Type B pancreatic cell (in vitro differentiated cells): Measurements from ENCODE around the gene KPNA5. TPM values are rescaled to one million over a fixed set of nuclear protein-coding genes. Genes with fewer than 3 reads are reported as not detected.
"Not testable (repeated sequence)": the region's sequence is repeated elsewhere in the genome, so short reads cannot be mapped to it uniquely, and the experiment has no call there.

Source experiments
- DNase-seq: peaks from one replicate; pipeline ENCODE4 v3.0.0; 2021; ENCODE audit warnings: mixed read lengths; ENCODE audit not compliant: unreplicated experiment; ENCODE audit errors: extremely low spot score
- H3K27ac Mint-ChIP-seq: 2 replicates; pipeline ENCODE4 v1.8.0; 2021; ENCODE audit warnings: mild to moderate bottlenecking, mixed read lengths
- H3K27me3 Mint-ChIP-seq: 2 replicates; pipeline ENCODE4 v1.8.0; 2021; ENCODE audit warnings: mixed read lengths
- H3K36me3 Mint-ChIP-seq: 2 replicates; pipeline ENCODE4 v1.8.0; 2021; ENCODE audit warnings: mixed read lengths
- H3K4me1 Mint-ChIP-seq: one replicate; pipeline ENCODE4 v1.8.0; 2021; ENCODE audit warnings: mixed read lengths; ENCODE audit not compliant: unreplicated experiment
- H3K4me3 Mint-ChIP-seq: 2 replicates; pipeline ENCODE4 v1.8.0; 2021; ENCODE audit warnings: mild to moderate bottlenecking, mixed read lengths
- H3K9me3 Mint-ChIP-seq: 2 replicates; pipeline ENCODE4 v1.8.0; 2021; ENCODE audit warnings: mixed read lengths
- total RNA-seq: library from RNA; stranded (reverse); gene quantifications from 2 replicates; pipeline ENCODE4 v1.2.1, GENCODE V29; 2021; ENCODE audit warnings: low replicate concordance
- TF ChIP-seq, protein P1 (sequence below): fragments of 200-600 bp; sonication (generic); conservative IDR thresholded peaks from 2 replicates; pipeline ENCODE4 v1.5.0; 2021; ENCODE audit warnings: antibody characterized with exemption, mild to moderate bottlenecking

KPNA5 gene
- total RNA-seq, 1 donor from 2014 or later = 12.6 TPM

DNA sequence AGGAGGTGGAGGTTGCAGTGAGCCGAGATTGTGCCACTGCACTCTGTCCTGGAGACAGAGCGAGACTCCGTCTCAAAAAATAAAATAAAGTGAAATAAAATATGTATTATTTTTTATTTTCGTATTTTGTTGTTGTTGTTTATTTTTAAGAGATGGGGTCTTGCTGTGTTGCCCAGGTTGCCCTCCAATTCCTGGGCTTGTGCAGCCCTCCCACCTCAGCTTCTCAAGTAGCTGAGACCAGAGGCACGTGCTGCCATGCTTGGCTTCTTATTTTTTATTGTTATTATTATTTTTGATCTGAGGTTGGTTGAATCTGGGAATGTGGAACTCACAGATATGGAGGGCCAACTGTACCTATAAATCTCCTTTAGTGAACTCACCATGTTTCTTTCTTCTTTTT lies 10.1 kb downstream of the KPNA5 start:
- Mint-ChIP-seq H3K36me3 (peaks cover 22% of the 10 kb centered on the region), H3K27me3 (no peaks in the 10 kb centered on the region), H3K9me3 (no peaks in the 10 kb centered on the region), H3K27ac (no peak overlapping the region), H3K4me1 (peaks cover 32% of the 10 kb centered on the region), H3K4me3 (no peak overlapping the region)
- TF ChIP-seq, protein P1, sequence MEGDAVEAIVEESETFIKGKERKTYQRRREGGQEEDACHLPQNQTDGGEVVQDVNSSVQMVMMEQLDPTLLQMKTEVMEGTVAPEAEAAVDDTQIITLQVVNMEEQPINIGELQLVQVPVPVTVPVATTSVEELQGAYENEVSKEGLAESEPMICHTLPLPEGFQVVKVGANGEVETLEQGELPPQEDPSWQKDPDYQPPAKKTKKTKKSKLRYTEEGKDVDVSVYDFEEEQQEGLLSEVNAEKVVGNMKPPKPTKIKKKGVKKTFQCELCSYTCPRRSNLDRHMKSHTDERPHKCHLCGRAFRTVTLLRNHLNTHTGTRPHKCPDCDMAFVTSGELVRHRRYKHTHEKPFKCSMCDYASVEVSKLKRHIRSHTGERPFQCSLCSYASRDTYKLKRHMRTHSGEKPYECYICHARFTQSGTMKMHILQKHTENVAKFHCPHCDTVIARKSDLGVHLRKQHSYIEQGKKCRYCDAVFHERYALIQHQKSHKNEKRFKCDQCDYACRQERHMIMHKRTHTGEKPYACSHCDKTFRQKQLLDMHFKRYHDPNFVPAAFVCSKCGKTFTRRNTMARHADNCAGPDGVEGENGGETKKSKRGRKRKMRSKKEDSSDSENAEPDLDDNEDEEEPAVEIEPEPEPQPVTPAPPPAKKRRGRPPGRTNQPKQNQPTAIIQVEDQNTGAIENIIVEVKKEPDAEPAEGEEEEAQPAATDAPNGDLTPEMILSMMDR = no peak
- DNase-seq = no peak

DNA sequence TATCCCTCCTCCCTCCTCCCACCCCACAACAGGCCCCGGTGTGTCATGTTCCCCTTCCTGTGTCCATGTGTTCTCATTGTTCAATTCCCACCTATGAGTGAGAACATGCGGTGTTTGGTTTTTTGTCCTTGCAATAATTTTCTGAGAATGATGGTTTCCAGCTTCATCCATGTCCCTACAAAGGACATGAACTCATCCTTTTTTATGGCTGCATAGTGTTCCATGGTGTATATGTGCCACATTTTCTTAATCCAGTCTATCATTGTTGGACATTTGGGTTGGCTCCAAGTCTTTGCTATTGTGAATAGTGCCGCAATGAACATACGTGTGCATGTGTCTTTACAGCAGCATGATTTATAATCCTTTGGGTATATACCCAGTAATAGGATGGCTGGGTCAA lies 11.9 kb downstream of the KPNA5 start:
- not testable (repeated sequence) for H3K9me3 Mint-ChIP-seq, DNase-seq, H3K27me3 Mint-ChIP-seq, H3K4me3 Mint-ChIP-seq, H3K27ac Mint-ChIP-seq
- H3K36me3 Mint-ChIP-seq = peaks cover 20% of the 10 kb centered on the region
- peaks cover 15% of the 10 kb centered on the region for H3K4me1 Mint-ChIP-seq

DNA sequence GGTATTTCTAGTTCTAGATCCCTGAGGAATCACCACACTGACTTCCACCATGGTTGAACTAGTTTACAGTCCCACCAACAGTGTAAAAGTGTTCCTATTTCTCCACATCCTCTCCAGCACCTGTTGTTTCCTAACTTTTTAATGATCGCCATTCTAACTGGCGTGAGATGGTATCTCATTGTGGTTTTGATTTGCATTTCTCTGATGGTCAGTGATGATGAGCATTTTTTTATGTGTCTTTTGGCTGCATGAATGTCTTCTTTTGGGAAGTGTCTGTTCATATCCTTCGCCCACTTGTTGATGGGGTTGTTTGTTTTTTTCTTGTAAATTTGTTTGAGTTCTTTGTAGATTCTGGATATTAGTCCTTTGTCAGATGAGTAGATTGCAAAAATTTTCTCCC lies 12.3 kb downstream of the KPNA5 start:
- not testable (repeated sequence) for H3K9me3 Mint-ChIP-seq, H3K4me3 Mint-ChIP-seq, H3K27ac Mint-ChIP-seq, H3K27me3 Mint-ChIP-seq, DNase-seq
- Mint-ChIP-seq H3K4me1 (peaks cover 11% of the 10 kb centered on the region), H3K36me3 (peaks cover 20% of the 10 kb centered on the region)

DNA sequence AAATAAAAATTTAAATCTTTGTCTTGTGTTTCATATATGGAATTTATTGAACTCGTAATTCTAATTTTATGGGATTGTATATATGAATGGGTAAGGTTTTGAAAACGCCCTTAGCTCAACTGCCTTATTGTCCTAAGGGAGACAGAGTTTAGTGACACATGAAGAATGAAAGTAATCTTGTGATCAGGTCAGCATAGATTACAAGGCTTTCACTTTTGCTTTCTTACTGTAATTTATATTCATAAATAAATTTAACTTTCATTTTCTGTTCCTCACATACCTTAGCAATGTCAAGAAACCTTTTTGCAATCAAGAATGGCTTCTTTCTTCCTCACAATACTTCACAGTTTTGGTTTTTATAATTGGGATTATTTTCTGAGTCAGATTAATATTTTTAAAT lies 14.4 kb downstream of the KPNA5 start:
- no peaks in the 10 kb centered on the region for H3K27me3 Mint-ChIP-seq

DNA sequence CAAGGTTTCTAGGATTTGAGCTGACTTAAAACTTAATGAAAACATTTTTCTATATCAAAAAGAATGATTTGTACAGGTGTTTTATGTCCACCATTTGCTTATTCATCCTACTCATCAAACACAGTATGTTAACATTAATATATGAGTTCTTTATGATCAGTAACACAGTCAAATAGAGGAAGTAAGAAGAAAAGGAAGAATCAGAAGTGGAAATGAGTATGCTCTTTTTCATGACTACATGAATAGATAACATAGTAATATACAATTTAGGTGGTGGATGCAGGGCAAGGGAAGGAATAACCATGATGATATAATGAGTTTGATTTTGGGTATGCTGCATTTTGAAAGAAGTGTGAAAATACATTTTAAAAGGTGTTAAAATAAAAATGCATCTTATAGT lies 16.5 kb downstream of the KPNA5 start:
- H3K4me1 Mint-ChIP-seq = peaks cover 4% of the 10 kb centered on the region
- H3K27ac Mint-ChIP-seq = no peak overlapping the region
- no peak overlapping the region for H3K4me3 Mint-ChIP-seq
- no peaks in the 10 kb centered on the region for H3K27me3 Mint-ChIP-seq
- DNase-seq = no peak
- TF ChIP-seq, protein P1 = no peak
- peaks cover 22% of the 10 kb centered on the region for H3K36me3 Mint-ChIP-seq
- H3K9me3 Mint-ChIP-seq = no peaks in the 10 kb centered on the region

More for the DNA sequence above, 14.4 kb downstream of the KPNA5 start:
- DNase-seq = no peak
- H3K36me3 Mint-ChIP-seq = peaks cover 20% of the 10 kb centered on the region
- H3K4me3 Mint-ChIP-seq = no peak overlapping the region
- no peaks in the 10 kb centered on the region for H3K9me3 Mint-ChIP-seq
- H3K27ac Mint-ChIP-seq = no peak overlapping the region
- peaks cover 4% of the 10 kb centered on the region for H3K4me1 Mint-ChIP-seq
- TF ChIP-seq, protein P1 = no peak

DNA sequence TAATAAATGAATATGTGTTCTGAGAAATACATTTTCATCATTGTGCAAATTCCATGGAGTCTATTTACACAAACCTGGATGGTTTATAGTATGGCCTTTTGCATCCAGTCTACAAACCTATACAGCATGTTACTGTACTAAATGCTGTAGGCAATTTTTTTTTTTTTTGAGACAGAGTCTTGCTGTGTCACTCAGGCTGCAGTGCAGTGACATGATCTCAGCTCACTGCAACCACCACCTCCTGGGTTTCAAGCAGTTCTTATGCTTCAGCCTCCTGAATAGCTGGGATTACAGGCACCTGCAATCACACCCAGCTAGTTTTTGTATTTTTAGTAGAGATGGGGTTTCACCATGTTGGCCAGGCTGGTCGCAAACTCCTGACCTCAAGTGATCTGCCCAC lies 22.9 kb downstream of the KPNA5 start:
- not testable (repeated sequence) for H3K4me1 Mint-ChIP-seq, DNase-seq, H3K9me3 Mint-ChIP-seq, H3K27ac Mint-ChIP-seq, H3K27me3 Mint-ChIP-seq, H3K4me3 Mint-ChIP-seq
- peaks cover 20% of the 10 kb centered on the region for H3K36me3 Mint-ChIP-seq

DNA sequence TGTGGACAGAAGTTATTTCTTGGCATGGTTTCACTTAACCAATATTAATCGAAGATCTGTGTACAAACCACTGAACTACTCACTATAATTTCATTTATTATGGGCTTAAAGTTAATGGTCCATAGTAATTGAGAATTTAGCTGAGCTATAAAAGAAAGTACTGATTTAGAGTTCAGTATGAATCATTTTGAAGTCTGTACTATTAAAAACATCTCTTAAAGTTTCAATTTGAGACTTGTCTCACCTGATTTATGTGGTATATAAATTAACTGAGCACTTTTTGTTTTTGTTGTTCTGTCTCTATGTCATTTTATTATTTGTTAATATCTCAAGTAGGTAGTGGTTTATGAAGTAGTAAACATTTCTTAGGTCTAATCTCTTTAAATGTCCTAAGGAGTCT lies 24.9 kb downstream of the KPNA5 start:
- TF ChIP-seq, protein P1 = no peak
- Mint-ChIP-seq H3K27ac (no peak overlapping the region), H3K4me3 (no peak overlapping the region), H3K27me3 (no peaks in the 10 kb centered on the region), H3K36me3 (peaks cover 19% of the 10 kb centered on the region), H3K9me3 (no peaks in the 10 kb centered on the region), H3K4me1 (no peaks in the 10 kb centered on the region)
- no peak for DNase-seq
